Neural progenitor cell (in vitro differentiated cells): Measurements from ENCODE around the gene DUS1L. TPM values are rescaled to one million over a fixed set of nuclear protein-coding genes. Genes with fewer than 3 reads are reported as not detected.
A peak's percentile ranks its signal among the peaks of the same experiment; 100 is the strongest.

Source experiments
- DNase-seq: peaks from one replicate; pipeline ENCODE4 v3.0.0-alpha.2; 2016; ENCODE audit warnings: low spot score
- H2AFZ ChIP-seq: fragments of 200-600 bp; sonication (generic); replicated peaks from 2 replicates; pipeline ENCODE4 v1.6.1; 2016; ENCODE audit warnings: antibody characterized with exemption
- H3F3A ChIP-seq: fragments of 200-600 bp; sonication (generic); 2 replicates; pipeline ENCODE4 v1.6.1; 2016; ENCODE audit warnings: antibody characterized with exemption, low read depth
- H3K27ac ChIP-seq: fragments of 200-600 bp; sonication (generic); 2 replicates; pipeline ENCODE4 v1.5.1; 2016; ENCODE audit warnings: mild to moderate bottlenecking
- H3K27me3 ChIP-seq: fragments of 200-600 bp; sonication (generic); 2 replicates; pipeline ENCODE4 v1.6.1; 2016; ENCODE audit warnings: mild to moderate bottlenecking, moderate library complexity
- H3K36me3 ChIP-seq: fragments of 200-600 bp; sonication (generic); 2 replicates; pipeline ENCODE4 v1.5.1; 2016
- H3K4me1 ChIP-seq: fragments of 200-600 bp; sonication (generic); 2 replicates; pipeline ENCODE4 v1.6.1; 2016; ENCODE audit warnings: mixed run types
- H3K4me2 ChIP-seq: fragments of 200-600 bp; sonication (generic); 2 replicates; pipeline ENCODE4 v1.6.1; 2016
- H3K4me3 ChIP-seq: fragments of 200-600 bp; sonication (generic); 2 replicates; pipeline ENCODE4 v1.5.1; 2016
- H3K79me2 ChIP-seq: fragments of 200-600 bp; sonication (generic); 2 replicates; pipeline ENCODE4 v1.6.1; 2016; ENCODE audit warnings: low read depth
- H3K9ac ChIP-seq: fragments of 200-600 bp; sonication (generic); 2 replicates; pipeline ENCODE4 v1.6.1; 2016
- H3K9me3 ChIP-seq: fragments of 200-600 bp; sonication (generic); 2 replicates; pipeline ENCODE4 v1.5.1; 2016; ENCODE audit warnings: low read depth
- H4K20me1 ChIP-seq: fragments of 200-600 bp; sonication (generic); 2 replicates; pipeline ENCODE4 v1.6.1; 2016; ENCODE audit warnings: low read depth
- H3K27ac Mint-ChIP-seq: 3 replicates; pipeline ENCODE4 v1.8.0; 2021; ENCODE audit warnings: mixed read lengths
- H3K27me3 Mint-ChIP-seq: 2 replicates; pipeline ENCODE4 v1.8.0; 2022; ENCODE audit warnings: low read depth, mild to moderate bottlenecking, inconsistent platforms, moderate library complexity, mixed read lengths; ENCODE audit not compliant: insufficient read depth
- H3K36me3 Mint-ChIP-seq: 3 replicates; pipeline ENCODE4 v1.8.0; 2021; ENCODE audit warnings: mixed read lengths
- H3K4me1 Mint-ChIP-seq: 3 replicates; pipeline ENCODE4 v1.8.0; 2021; ENCODE audit warnings: mixed read lengths
- H3K4me3 Mint-ChIP-seq: 3 replicates; pipeline ENCODE4 v1.8.0; 2021; ENCODE audit warnings: mild to moderate bottlenecking, moderate library complexity, mixed read lengths
- H3K9me3 Mint-ChIP-seq: 3 replicates; pipeline ENCODE4 v1.8.0; 2020; ENCODE audit warnings: mixed read lengths
- EZH2 ChIP-seq: fragments of 200-600 bp; sonication (generic); IDR thresholded peaks from 2 replicates; pipeline ENCODE4 v1.6.1; 2017; ENCODE audit warnings: antibody characterized with exemption, mild to moderate bottlenecking, moderate library complexity
- EZH2phosphoT487 ChIP-seq: fragments of 200-600 bp; sonication (generic); IDR thresholded peaks from 2 replicates; pipeline ENCODE4 v1.6.1; 2017; ENCODE audit warnings: antibody characterized with exemption
- total RNA-seq: library from RNA; depleted of rRNA; stranded (reverse); fragments of >200 nt; gene quantifications from 2 replicates; pipeline ENCODE4 v1.2.3, GENCODE V29; 2015; ENCODE audit warnings: low replicate concordance
- TF ChIP-seq, protein P1 (sequence below): fragments of 200-600 bp; sonication (generic); IDR thresholded peaks from 2 replicates; pipeline ENCODE4 v1.5.1; 2017; ENCODE audit warnings: antibody characterized with exemption, mild to moderate bottlenecking

DUS1L gene
- total RNA-seq, 1 donor from 2014 or later = 54.5 TPM

DNA sequence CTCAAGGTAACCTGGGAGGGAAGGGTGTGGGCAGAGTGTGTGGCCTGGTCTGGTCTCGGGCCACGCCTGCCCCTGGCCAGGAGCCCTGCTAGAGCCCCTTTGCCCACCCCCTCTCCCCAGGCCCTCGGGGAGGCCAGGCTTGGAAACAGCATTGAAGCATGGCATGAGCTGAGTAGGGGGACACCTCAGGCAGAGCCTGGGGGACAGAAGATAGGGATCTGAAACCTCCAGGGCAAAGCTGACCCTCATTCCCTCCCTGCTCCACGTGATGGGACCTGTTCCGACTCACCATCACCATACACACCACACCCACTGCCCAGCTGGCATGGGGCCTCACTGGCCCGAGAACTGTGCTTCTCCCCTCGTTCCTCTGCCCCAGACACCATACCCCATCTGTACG is 16.5 kb downstream of the DUS1L start:
- Mint-ChIP-seq H3K4me3 (peak overlapping the region; percentile 65), H3K36me3 (peaks cover 6% of the 10 kb centered on the region), H3K9me3 (no peaks in the 10 kb centered on the region), H3K4me1 (peaks cover 6% of the 10 kb centered on the region), H3K27me3 (peaks cover 4% of the 10 kb centered on the region), H3K27ac (no peak overlapping the region)
- Histone ChIP-seq H3K9ac (no peak overlapping the region), H3K27ac (no peak overlapping the region), H4K20me1 (peaks cover 10% of the 10 kb centered on the region), H3K9me3 (no peaks in the 10 kb centered on the region), H2AFZ (no peak overlapping the region), H3F3A (peaks cover 6% of the 10 kb centered on the region), H3K36me3 (no peaks in the 10 kb centered on the region), H3K4me2 (no peak overlapping the region), H3K4me3 (no peak overlapping the region), H3K79me2 (peaks cover 14% of the 10 kb centered on the region), H3K27me3 (no peaks in the 10 kb centered on the region), H3K4me1 (peaks cover 7% of the 10 kb centered on the region)
- TF ChIP-seq, protein P1, sequence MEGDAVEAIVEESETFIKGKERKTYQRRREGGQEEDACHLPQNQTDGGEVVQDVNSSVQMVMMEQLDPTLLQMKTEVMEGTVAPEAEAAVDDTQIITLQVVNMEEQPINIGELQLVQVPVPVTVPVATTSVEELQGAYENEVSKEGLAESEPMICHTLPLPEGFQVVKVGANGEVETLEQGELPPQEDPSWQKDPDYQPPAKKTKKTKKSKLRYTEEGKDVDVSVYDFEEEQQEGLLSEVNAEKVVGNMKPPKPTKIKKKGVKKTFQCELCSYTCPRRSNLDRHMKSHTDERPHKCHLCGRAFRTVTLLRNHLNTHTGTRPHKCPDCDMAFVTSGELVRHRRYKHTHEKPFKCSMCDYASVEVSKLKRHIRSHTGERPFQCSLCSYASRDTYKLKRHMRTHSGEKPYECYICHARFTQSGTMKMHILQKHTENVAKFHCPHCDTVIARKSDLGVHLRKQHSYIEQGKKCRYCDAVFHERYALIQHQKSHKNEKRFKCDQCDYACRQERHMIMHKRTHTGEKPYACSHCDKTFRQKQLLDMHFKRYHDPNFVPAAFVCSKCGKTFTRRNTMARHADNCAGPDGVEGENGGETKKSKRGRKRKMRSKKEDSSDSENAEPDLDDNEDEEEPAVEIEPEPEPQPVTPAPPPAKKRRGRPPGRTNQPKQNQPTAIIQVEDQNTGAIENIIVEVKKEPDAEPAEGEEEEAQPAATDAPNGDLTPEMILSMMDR = no peak
- TF ChIP-seq EZH2phosphoT487 = no peak
- TF ChIP-seq EZH2 = no peak
- no peak for DNase-seq

DNA sequence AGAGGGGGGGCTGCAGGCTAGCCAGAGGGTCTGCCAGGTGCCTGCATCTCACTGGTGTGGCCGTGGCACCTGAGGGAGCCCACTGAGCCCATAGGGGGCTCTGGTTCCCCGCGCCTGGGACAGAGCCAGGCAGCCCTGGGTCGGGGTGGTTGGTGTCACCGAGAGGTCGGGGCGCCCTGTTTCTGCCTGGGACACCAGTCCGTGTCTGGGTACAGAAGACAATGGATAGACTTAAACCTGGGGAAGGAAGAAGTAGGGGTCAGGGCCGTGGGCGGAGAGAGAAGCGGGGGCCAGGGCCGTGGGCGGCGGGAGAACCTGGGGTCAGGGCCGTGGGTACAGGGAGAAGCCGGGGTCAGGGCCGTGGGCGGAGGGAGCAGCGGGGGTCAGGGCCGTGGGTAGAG is 17.0 kb downstream of the DUS1L start:
- Histone ChIP-seq H3K4me2 (no peak overlapping the region), H3K9ac (no peak overlapping the region), H2AFZ (no peak overlapping the region), H3K9me3 (no peaks in the 10 kb centered on the region), H3K27me3 (no peaks in the 10 kb centered on the region), H3K27ac (no peak overlapping the region), H3K4me1 (peaks cover 7% of the 10 kb centered on the region), H3K79me2 (peaks cover 14% of the 10 kb centered on the region), H3K4me3 (no peak overlapping the region), H3F3A (peaks cover 6% of the 10 kb centered on the region), H3K36me3 (no peaks in the 10 kb centered on the region), H4K20me1 (peaks cover 10% of the 10 kb centered on the region)
- Mint-ChIP-seq H3K4me3 (no peak overlapping the region), H3K27ac (no peak overlapping the region), H3K27me3 (peaks cover 4% of the 10 kb centered on the region), H3K4me1 (peaks cover 6% of the 10 kb centered on the region), H3K9me3 (no peaks in the 10 kb centered on the region), H3K36me3 (peaks cover 6% of the 10 kb centered on the region)
- TF ChIP-seq EZH2 (no peak), EZH2phosphoT487 (no peak)
- TF ChIP-seq, protein P1 = no peak
- no peak for DNase-seq

DNA sequence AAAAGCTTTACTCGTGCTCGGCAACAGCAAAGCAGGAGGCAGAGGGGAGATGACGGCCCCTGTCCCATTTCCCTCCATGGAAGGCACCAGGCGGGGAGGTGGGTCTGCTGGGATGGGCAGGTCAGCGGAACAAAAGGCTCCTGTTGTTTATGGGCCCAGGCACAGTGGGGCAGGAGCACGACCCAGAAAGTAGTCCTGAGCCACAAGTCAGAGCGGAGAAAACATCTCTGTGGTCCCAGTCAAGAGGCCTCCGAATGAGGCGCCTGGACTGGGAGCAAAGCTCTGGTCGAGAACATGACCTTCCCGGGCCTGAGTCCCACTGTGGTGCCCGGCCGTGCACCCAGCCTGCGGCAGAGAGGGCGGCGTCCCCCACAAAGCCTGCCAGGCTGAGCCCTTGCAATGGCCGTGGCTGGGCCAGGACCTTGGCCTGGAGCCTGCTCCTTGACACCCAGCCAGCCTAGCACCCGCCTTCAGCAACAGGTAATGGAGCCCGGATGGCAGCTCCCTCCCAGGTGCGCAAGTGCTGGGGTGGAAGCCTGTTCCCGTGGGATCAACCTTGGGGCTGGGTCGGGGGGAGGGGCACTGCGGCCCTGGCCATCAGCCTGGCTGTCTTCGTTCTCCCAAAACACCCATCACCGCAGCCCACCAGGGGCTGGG is 17.6 kb downstream of the DUS1L start:
- Histone ChIP-seq H3K36me3 (no peaks in the 10 kb centered on the region), H4K20me1 (peaks cover 10% of the 10 kb centered on the region), H3K4me3 (no peak overlapping the region), H3K9me3 (no peaks in the 10 kb centered on the region), H3K27ac (no peak overlapping the region), H3F3A (peaks cover 6% of the 10 kb centered on the region), H3K4me1 (peaks cover 7% of the 10 kb centered on the region), H2AFZ (no peak overlapping the region), H3K4me2 (no peak overlapping the region), H3K9ac (no peak overlapping the region), H3K79me2 (peaks cover 11% of the 10 kb centered on the region), H3K27me3 (no peaks in the 10 kb centered on the region)
- peak overlapping the region; percentile 50 for H3K4me3 Mint-ChIP-seq
- peaks cover 4% of the 10 kb centered on the region for H3K27me3 Mint-ChIP-seq
- peaks cover 6% of the 10 kb centered on the region for H3K4me1 Mint-ChIP-seq
- H3K9me3 Mint-ChIP-seq = no peaks in the 10 kb centered on the region
- no peak for TF ChIP-seq EZH2phosphoT487
- TF ChIP-seq, protein P1 = no peak
- no peak for TF ChIP-seq EZH2
- H3K36me3 Mint-ChIP-seq = peaks cover 6% of the 10 kb centered on the region
- DNase-seq = no peak
- no peak overlapping the region for H3K27ac Mint-ChIP-seq
